ENCODE results near the gene IMMP2L. TPM values are rescaled to one million over a fixed set of nuclear protein-coding genes. Genes with fewer than 3 reads are reported as not detected.

Gene IMMP2L
- total RNA-seq, 1 donor from 2014 or later, result 21.5 TPM

- H3K4me3 Mint-ChIP-seq, result no peak overlapping the region
- H3K4me2 ChIP-seq, result no peak overlapping the region
- no peak overlapping the region for H2AFZ ChIP-seq (replicated peaks)
- no peaks in the 10 kb centered on the region for H3K36me3 ChIP-seq
- no peaks in the 10 kb centered on the region for H3K9me3 ChIP-seq (ENCODE audit: low read depth)
- DNase-seq (ENCODE audit: low spot score), result no peak
- no peaks in the 10 kb centered on the region for H3K9me3 Mint-ChIP-seq
- peaks cover 4% of the 10 kb centered on the region for H3K36me3 Mint-ChIP-seq
- H3K27ac Mint-ChIP-seq, result no peak overlapping the region
- H3K4me1 Mint-ChIP-seq, result peaks cover 9% of the 10 kb centered on the region
- no peak overlapping the region for H3K27ac ChIP-seq
- H3K4me1 ChIP-seq, result no peaks in the 10 kb centered on the region
- H3K79me2 ChIP-seq (ENCODE audit: low read depth), result no peaks in the 10 kb centered on the region
- TF ChIP-seq EZH2 (IDR thresholded peaks at IDR 0.05) (no peak), EZH2phosphoT487 (IDR thresholded peaks at IDR 0.05) (no peak)
- TF ChIP-seq, protein P1, sequence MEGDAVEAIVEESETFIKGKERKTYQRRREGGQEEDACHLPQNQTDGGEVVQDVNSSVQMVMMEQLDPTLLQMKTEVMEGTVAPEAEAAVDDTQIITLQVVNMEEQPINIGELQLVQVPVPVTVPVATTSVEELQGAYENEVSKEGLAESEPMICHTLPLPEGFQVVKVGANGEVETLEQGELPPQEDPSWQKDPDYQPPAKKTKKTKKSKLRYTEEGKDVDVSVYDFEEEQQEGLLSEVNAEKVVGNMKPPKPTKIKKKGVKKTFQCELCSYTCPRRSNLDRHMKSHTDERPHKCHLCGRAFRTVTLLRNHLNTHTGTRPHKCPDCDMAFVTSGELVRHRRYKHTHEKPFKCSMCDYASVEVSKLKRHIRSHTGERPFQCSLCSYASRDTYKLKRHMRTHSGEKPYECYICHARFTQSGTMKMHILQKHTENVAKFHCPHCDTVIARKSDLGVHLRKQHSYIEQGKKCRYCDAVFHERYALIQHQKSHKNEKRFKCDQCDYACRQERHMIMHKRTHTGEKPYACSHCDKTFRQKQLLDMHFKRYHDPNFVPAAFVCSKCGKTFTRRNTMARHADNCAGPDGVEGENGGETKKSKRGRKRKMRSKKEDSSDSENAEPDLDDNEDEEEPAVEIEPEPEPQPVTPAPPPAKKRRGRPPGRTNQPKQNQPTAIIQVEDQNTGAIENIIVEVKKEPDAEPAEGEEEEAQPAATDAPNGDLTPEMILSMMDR (IDR thresholded peaks at IDR 0.05), result no peak
- H4K20me1 ChIP-seq (ENCODE audit: low read depth), result no peaks in the 10 kb centered on the region
- no peaks in the 10 kb centered on the region for H3K27me3 Mint-ChIP-seq (ENCODE audit: insufficient read depth, low read depth)
- no peaks in the 10 kb centered on the region for H3F3A ChIP-seq (ENCODE audit: low read depth)
- H3K27me3 ChIP-seq, result no peaks in the 10 kb centered on the region
- H3K4me3 ChIP-seq, result no peak overlapping the region
- H3K9ac ChIP-seq, result no peak overlapping the region
Observed at GRCh38 chr7:111108000-111108399, 454.3 kb downstream of the IMMP2L start.

DNA sequence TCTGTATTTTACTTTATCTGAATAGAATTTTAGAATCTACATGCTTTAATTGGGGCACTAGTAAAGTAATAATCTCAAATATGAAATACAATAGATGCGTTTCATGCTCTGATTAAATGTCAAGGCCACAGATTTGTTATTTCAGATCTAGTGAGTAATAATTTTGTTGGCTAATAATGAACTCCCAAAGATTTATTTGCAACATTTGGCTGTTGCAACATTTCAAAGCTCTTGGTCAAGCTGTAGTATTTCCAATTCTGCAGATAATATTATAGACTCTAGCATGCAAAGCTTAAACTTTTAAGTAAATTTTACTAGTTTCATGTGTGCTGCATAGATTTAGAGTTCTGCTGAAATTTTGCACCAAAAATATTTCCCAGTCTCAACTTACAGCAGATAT lies 454.7 kb downstream of the IMMP2L start:
- H3K36me3 Mint-ChIP-seq, result peaks cover 4% of the 10 kb centered on the region
- TF ChIP-seq, protein P1 (IDR thresholded peaks at IDR 0.05), result no peak
- TF ChIP-seq EZH2phosphoT487 (IDR thresholded peaks at IDR 0.05) (no peak), EZH2 (IDR thresholded peaks at IDR 0.05) (no peak)
- H3K9me3 Mint-ChIP-seq, result no peaks in the 10 kb centered on the region
- no peak overlapping the region for H3K27ac ChIP-seq
- no peak overlapping the region for H3K4me3 ChIP-seq
- no peak overlapping the region for H2AFZ ChIP-seq (replicated peaks)
- no peaks in the 10 kb centered on the region for H3F3A ChIP-seq (ENCODE audit: low read depth)
- no peak overlapping the region for H3K9ac ChIP-seq
- no peaks in the 10 kb centered on the region for H3K27me3 Mint-ChIP-seq (ENCODE audit: insufficient read depth, low read depth)
- peaks cover 9% of the 10 kb centered on the region for H3K4me1 Mint-ChIP-seq
- H3K36me3 ChIP-seq, result no peaks in the 10 kb centered on the region
- no peak overlapping the region for H3K4me2 ChIP-seq
- H3K9me3 ChIP-seq (ENCODE audit: low read depth), result no peaks in the 10 kb centered on the region
- H3K4me3 Mint-ChIP-seq, result no peak overlapping the region
- no peaks in the 10 kb centered on the region for H3K4me1 ChIP-seq
- no peak overlapping the region for H3K27ac Mint-ChIP-seq
- H3K27me3 ChIP-seq, result no peaks in the 10 kb centered on the region
- no peaks in the 10 kb centered on the region for H3K79me2 ChIP-seq (ENCODE audit: low read depth)
- no peaks in the 10 kb centered on the region for H4K20me1 ChIP-seq (ENCODE audit: low read depth)
- no peak for DNase-seq (ENCODE audit: low spot score)

- H3K27me3 ChIP-seq, result no peaks in the 10 kb centered on the region
- Mint-ChIP-seq H3K9me3 (no peaks in the 10 kb centered on the region), H3K4me3 (no peak overlapping the region), H3K27ac (no peak overlapping the region), H3K4me1 (peaks cover 9% of the 10 kb centered on the region), H3K27me3 (ENCODE audit: insufficient read depth, low read depth) (no peaks in the 10 kb centered on the region), H3K36me3 (peaks cover 6% of the 10 kb centered on the region)
- no peak overlapping the region for H3K4me2 ChIP-seq
- no peaks in the 10 kb centered on the region for H3F3A ChIP-seq (ENCODE audit: low read depth)
- no peak overlapping the region for H3K4me3 ChIP-seq
- H3K4me1 ChIP-seq, result no peaks in the 10 kb centered on the region
- H3K36me3 ChIP-seq, result no peaks in the 10 kb centered on the region
- no peak overlapping the region for H3K27ac ChIP-seq
- no peak overlapping the region for H3K9ac ChIP-seq
- no peaks in the 10 kb centered on the region for H4K20me1 ChIP-seq (ENCODE audit: low read depth)
- TF ChIP-seq EZH2 (IDR thresholded peaks at IDR 0.05) (no peak), EZH2phosphoT487 (IDR thresholded peaks at IDR 0.05) (no peak)
- TF ChIP-seq, protein P1 (IDR thresholded peaks at IDR 0.05), result no peak
- H3K9me3 ChIP-seq (ENCODE audit: low read depth), result no peaks in the 10 kb centered on the region
- no peak for DNase-seq (ENCODE audit: low spot score)
- no peak overlapping the region for H2AFZ ChIP-seq (replicated peaks)
- H3K79me2 ChIP-seq (ENCODE audit: low read depth), result no peaks in the 10 kb centered on the region
Observed at GRCh38 chr7:111105269-111105668, 457.0 kb downstream of the IMMP2L start.
